ENCODE data around the gene ZNF626.
"Not testable (repeated sequence)": the region's sequence is repeated elsewhere in the genome, so short reads cannot be mapped to it uniquely, and the experiment has no call there.

Gene ZNF626

DNA sequence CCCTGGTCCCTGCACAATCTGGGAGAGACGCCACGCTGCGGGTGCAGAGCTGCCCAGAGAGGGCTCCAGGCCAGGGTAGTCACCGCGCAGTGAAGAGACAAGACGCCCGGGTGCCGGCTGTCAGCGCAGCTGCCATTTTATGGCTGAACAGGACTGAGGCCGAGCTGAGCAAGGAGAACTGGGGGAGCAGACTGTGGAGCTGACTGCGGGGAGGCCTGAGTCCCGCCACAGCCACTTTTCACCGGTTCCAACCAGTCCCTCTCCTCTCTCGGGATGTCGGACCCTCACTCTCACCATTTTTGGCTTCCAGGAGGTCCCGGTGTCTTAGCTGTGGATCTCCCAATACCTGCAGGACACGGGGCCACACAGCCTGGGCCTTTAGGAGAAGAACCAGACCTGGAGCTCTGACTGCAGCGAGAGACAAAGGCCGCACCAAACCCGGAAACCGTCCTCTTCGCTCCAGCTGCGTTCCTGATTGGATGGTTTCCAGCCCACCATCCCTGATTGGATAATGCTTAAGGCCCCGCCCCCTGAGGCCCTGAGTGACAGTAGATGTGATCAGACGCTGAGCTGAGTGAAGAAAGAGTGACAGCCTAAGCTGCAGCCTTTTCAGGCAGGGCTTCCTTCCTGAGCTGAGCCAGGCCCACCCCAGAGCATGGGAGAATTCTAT, at the start of gene ZNF626:
Gene ZNF626 (minus strand): TSS at position 422 of the 670 bp plus-strand sequence. CDS start 125 bp downstream, at position 297.
- TF ChIP-seq LEF1 (IDR thresholded peaks at IDR 0.05; ENCODE audit: borderline replicate concordance) (no peak), SP1 (IDR thresholded peaks at IDR 0.05) (no peak), FOXA1 (IDR thresholded peaks at IDR 0.05) (no peak), ARNT (IDR thresholded peaks at IDR 0.05) (no peak), ELF4 (IDR thresholded peaks at IDR 0.05) (no peak), L3MBTL2 (conservative IDR thresholded peaks at IDR 0.05) (no peak), NFRKB (IDR thresholded peaks at IDR 0.05) (no peak), CTBP1 (IDR thresholded peaks at IDR 0.05; ENCODE audit: borderline replicate concordance) (no peak), FOXK2 (IDR thresholded peaks at IDR 0.05) (no peak), FOXM1 (IDR thresholded peaks at IDR 0.05; ENCODE audit: borderline replicate concordance) (no peak), ZNF384 (IDR thresholded peaks at IDR 0.05) (no peak), SUZ12 (IDR thresholded peaks at IDR 0.05) (no peak), BHLHE40 (IDR thresholded peaks at IDR 0.05; ENCODE audit: borderline replicate concordance) (no peak), HDGF (IDR thresholded peaks at IDR 0.05; ENCODE audit: borderline replicate concordance) (no peak), TARDBP (IDR thresholded peaks at IDR 0.05) (no peak)
- TF ChIP-seq, protein P1, sequence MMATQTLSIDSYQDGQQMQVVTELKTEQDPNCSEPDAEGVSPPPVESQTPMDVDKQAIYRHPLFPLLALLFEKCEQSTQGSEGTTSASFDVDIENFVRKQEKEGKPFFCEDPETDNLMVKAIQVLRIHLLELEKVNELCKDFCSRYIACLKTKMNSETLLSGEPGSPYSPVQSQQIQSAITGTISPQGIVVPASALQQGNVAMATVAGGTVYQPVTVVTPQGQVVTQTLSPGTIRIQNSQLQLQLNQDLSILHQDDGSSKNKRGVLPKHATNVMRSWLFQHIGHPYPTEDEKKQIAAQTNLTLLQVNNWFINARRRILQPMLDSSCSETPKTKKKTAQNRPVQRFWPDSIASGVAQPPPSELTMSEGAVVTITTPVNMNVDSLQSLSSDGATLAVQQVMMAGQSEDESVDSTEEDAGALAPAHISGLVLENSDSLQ (IDR thresholded peaks at IDR 0.05) = no peak
- DNase-seq (ENCODE audit: extremely low spot score) = no peak
- ChIA-PET CTCF (no interaction called here), POLR2A (no interaction called here)

DNA sequence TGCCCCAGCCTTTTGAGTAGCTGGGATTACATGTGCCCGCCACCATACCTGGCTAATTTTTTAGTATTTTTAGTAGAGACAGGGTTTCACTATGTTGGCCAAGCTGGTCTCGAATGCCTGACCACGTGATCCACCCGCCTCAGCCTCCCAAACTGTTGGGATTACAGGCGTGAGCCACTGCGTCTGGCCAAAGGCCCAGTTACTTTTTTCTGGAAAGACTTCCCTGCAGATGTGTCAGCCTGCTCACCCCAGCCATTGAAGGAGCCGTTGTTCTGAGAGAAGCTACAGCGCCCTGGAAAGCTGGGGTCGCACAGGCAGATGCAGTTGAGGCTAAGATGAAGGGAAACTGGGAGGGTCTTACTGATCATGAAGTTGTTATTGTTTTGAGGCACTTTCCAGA, 7.9 kb upstream of the ZNF626 start:
- CTCF ChIA-PET = no interaction called here
- TF ChIP-seq ARNT (IDR thresholded peaks at IDR 0.05) (no peak), ELF4 (IDR thresholded peaks at IDR 0.05) (no peak), CTBP1 (IDR thresholded peaks at IDR 0.05; ENCODE audit: borderline replicate concordance) (no peak), TARDBP (IDR thresholded peaks at IDR 0.05) (no peak), FOXK2 (IDR thresholded peaks at IDR 0.05) (no peak), HDGF (IDR thresholded peaks at IDR 0.05; ENCODE audit: borderline replicate concordance) (no peak), ZNF384 (IDR thresholded peaks at IDR 0.05) (no peak)
- TF ChIP-seq, protein P1 (IDR thresholded peaks at IDR 0.05) = no peak
- POLR2A ChIA-PET = no interaction called here

DNA sequence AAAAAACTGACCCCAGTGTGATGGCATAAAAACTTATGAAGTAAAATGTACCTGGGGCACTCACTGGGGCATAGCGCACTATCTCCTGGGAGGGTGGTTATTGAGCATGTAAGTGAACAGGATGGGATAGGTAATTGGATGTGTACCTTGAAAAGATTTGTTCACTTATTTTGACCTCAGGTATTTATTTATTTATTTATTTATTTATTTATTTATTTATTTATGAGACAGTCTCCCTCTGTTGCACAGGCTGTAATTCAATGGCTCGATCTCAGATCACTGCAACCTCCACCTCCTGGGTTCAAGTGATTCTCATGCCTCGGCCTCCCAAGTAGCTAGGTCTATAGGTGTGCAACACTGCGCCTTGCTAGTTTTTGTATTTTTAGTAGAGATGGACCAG, 5.9 kb upstream of the ZNF626 start:
- ChIA-PET POLR2A (no interaction called here), CTCF (no interaction called here)
- TF ChIP-seq FOXM1 (IDR thresholded peaks at IDR 0.05; ENCODE audit: borderline replicate concordance) (no peak), LEF1 (IDR thresholded peaks at IDR 0.05; ENCODE audit: borderline replicate concordance) (no peak), FOXA1 (IDR thresholded peaks at IDR 0.05) (no peak), NFRKB (IDR thresholded peaks at IDR 0.05) (no peak), ARNT (IDR thresholded peaks at IDR 0.05) (no peak)
- no peak for DNase-seq (ENCODE audit: extremely low spot score)

More for the DNA sequence above, 7.9 kb upstream of the ZNF626 start:
- no peak for DNase-seq (ENCODE audit: extremely low spot score)

DNA sequence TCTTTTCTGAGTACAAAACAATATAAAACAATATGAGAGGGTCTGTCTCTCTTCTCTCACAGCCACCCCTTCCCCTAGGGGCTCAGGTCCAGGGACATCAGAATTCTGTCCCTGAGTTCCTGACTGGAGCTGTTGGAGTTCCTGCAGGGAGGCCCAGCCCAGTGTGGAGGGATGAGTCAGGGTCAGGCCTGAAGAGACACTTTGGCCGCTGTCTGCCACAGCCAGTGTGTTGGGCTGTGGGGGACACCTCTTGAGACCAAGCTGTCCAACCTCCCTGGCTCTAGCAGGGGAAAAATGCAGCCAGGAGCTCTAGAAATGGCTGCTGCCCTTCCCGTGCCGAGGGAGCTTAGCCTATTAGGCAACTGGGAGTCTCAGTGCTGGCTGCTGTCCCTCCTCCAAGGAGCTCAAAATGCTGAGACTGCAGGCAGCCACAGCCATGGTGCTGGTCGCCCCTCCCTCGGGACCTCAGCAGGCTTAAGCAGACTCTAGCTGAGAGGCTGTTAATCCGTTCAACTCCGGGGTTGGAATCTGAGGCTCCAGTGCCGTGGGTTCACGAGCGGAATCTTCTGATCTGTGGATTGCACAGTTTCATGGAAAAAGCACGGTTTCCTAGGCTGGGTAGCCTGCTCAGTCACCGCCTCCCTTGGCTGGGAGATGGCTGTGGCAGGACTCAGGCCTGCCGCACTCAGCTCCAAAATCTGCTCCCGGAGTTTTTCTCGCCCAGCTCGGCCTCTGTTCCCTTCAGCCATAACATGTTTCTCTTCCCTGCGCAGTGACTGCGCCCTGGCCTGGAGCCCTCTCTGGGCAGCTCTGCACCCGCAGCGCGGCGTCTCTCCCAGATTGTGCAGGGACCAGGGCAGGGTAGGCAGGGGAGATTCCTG, 3.8 kb upstream of the ZNF626 start:
- no peak for TF ChIP-seq NFRKB (IDR thresholded peaks at IDR 0.05)
- TF ChIP-seq FOXA1 (IDR thresholded peaks at IDR 0.05) = no peak
- TF ChIP-seq FOXM1 (IDR thresholded peaks at IDR 0.05; ENCODE audit: borderline replicate concordance) = no peak
- TF ChIP-seq TARDBP (IDR thresholded peaks at IDR 0.05) = no peak
- no peak for TF ChIP-seq SUZ12 (IDR thresholded peaks at IDR 0.05)
- no peak for TF ChIP-seq CTBP1 (IDR thresholded peaks at IDR 0.05; ENCODE audit: borderline replicate concordance)
- no peak for DNase-seq (ENCODE audit: extremely low spot score)
- POLR2A ChIA-PET = no interaction called here
- CTCF ChIA-PET = no interaction called here

DNA sequence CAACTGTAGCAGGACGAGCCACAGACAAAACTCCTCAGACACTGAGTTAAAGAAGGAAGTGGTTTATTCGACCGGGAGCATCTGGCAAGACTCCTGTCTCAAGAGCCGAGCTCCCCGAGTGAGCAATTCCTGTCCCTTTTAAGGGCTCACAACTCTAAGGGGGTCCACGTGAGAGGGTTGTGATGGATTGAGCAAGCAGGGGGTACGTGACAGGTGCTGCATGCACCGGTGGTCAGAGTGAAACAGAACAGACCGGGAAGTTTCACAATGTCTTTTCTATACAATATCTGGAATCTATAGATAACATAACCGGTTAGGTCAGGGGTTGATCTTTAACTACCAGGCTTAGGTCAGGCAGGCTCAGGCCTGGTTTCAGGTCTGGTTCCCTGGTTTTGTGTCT, 3.1 kb upstream of the ZNF626 start:
- CTCF ChIA-PET; DNase-seq (ENCODE audit: extremely low spot score); POLR2A ChIA-PET: not testable (repeated sequence)

DNA sequence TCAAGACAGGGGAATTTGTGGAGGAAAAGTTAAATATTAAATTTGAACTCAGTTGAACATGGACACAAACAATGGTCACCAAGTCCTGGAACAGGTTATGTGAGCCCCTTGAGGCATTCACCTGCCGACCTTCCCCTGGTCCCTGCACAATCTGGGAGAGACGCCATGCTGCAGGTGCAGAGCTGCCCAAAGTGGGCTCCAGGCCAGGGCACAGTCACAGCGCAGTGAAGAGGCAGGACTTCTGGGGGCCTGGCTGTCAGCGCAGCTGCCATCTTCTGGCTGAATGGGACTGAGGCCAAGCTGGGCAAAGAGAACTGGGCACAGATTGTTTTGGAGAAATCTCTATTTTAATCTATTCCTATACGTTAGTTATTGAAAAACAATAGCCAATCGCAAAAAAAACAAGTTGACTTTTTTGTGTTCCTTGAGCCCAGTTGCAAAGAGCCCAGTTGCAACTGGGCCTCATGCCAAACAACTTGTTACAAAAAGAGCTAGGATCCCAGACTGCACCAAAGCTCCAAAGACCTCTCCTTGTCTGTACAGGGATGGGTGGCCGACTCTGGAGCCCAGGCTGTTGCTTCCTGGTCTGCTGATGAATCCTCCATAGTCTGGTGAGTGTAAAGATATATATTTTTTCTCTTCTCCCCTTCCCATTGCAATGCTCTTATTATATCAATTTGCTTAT, 1.2 kb upstream of the ZNF626 start:
- ChIA-PET POLR2A (no interaction called here), CTCF (no interaction called here)
- no peak for DNase-seq (ENCODE audit: extremely low spot score)
- TF ChIP-seq LEF1 (IDR thresholded peaks at IDR 0.05; ENCODE audit: borderline replicate concordance) = no peak
- TF ChIP-seq, protein P1 (IDR thresholded peaks at IDR 0.05) = no peak

Data from HEK293T (cell line).